Measurements from ENCODE around the gene HOXD11. TPM values are rescaled to one million over a fixed set of nuclear protein-coding genes. Genes with fewer than 3 reads are reported as not detected.
A peak's percentile ranks its signal among the peaks of the same experiment; 100 is the strongest.

Gene HOXD11
- total and polyA plus RNA-seq, 8 donors = not detected

DNA sequence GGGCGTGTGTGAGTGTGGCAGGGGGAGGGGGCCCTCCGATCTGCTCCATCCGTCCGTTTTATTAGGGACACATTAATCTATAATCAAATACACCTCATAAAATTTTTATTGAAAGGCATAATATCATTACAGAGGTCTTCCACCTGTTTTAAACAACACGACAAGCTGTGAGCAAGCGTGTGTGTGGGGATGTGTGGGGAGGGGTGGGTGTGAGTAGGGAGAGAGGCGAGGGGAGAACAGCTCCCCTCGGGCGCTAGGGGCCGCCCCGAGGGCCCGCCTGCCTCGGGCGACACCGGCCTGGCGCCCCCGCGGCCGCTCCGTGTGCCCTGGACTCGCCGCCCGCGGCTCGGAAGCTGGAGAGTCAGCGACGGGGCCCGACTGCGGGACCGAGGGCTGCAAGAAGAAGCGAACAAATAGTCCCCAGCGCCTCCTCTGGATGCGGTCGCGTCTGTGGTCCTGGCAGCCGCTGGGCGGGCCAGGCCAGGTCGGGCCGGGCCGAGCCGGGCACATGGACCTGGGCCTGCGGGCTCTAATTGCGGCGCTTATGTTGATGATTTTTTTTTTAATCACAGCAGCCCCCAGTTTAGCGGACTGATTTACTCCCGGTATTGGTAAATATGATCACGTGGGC lies 15.1 kb downstream of the HOXD11 start:
- Histone ChIP-seq H3K27ac (no peak overlapping the region), H3K9me3 (no peaks in the 10 kb centered on the region), H3K36me3 (no peaks in the 10 kb centered on the region), H3K4me1 (peaks cover 0 to 5% (median 0%) of the 10 kb centered on the region in 3 donors), H3K27me3 (peaks cover 0 to 91% (median 38%) of the 10 kb centered on the region in 4 donors), H3K4me3 (peak overlapping the region in 3 of 4 donors; percentile 0 to 43 (median 10))
- intact Hi-C loops (cut with DNase I) = loop anchor here in 2 of 3 donors (10.0 kb wide), 3 partner anchors 523 to 1023 kb away; no protein-coding TSS in a partner anchor
- DNase-seq (no peak), FAIRE-seq (no peak), ATAC-seq (peak in 2 of 4 donors; percentile 17 to 29)
- TF ChIP-seq, protein P1, sequence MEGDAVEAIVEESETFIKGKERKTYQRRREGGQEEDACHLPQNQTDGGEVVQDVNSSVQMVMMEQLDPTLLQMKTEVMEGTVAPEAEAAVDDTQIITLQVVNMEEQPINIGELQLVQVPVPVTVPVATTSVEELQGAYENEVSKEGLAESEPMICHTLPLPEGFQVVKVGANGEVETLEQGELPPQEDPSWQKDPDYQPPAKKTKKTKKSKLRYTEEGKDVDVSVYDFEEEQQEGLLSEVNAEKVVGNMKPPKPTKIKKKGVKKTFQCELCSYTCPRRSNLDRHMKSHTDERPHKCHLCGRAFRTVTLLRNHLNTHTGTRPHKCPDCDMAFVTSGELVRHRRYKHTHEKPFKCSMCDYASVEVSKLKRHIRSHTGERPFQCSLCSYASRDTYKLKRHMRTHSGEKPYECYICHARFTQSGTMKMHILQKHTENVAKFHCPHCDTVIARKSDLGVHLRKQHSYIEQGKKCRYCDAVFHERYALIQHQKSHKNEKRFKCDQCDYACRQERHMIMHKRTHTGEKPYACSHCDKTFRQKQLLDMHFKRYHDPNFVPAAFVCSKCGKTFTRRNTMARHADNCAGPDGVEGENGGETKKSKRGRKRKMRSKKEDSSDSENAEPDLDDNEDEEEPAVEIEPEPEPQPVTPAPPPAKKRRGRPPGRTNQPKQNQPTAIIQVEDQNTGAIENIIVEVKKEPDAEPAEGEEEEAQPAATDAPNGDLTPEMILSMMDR (IDR thresholded peaks at IDR 0.05) = no peak
- 6 to 8% methylated on average over 36 to 47 of the region's 47 CpGs for WGBS, 2 donors

DNA sequence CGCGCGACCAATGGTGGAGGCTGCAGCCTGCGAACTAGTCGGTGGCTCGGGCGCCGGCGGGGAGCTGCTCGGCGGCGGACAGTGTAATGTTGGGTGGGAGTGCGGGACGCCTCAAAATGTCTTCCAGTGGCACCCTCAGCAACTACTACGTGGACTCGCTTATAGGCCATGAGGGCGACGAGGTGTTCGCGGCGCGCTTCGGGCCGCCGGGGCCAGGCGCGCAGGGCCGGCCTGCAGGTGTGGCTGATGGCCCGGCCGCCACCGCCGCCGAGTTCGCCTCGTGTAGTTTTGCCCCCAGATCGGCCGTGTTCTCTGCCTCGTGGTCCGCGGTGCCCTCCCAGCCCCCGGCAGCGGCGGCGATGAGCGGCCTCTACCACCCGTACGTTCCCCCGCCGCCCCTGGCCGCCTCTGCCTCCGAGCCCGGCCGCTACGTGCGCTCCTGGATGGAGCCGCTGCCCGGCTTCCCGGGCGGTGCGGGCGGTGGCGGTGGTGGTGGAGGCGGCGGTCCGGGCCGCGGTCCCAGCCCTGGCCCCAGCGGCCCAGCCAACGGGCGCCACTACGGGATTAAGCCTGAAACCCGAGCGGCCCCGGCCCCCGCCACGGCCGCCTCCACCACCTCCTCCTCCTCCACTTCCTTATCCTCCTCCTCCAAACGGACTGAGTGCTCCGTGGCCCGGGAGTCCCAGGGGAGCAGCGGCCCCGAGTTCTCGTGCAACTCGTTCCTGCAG lies 15.8 kb downstream of the HOXD11 start, which contains the start of gene HOXD9:
HOXD9 (plus strand) TSS at position 37 of the 728 bp plus-strand sequence; CDS start at position 87, 50 bp downstream.
- DNase-seq (peak in 2 of 6 donors; percentile 67 to 83), ATAC-seq (peak in 3 of 4 donors; percentile 25 to 59 (median 57)), FAIRE-seq (no peak)
- peaks cover 0 to 91% (median 37%) of the 10 kb centered on the region in 4 donors for H3K27me3 ChIP-seq
- no peaks in the 10 kb centered on the region for H3K36me3 ChIP-seq
- TF ChIP-seq, protein P1 (IDR thresholded peaks at IDR 0.05) = no peak
- H3K4me3 ChIP-seq = peak within 1 kb of the TSS in 3 of 4 donors; percentile 0 to 43 (median 10)
- peaks cover 0 to 5% (median 0%) of the 10 kb centered on the region in 3 donors for H3K4me1 ChIP-seq
- H3K27ac ChIP-seq = no peak within 1 kb of the TSS
- intact Hi-C loops (cut with DNase I) = loop anchor here in 2 of 3 donors (10.0 kb wide), 3 partner anchors 522 to 1022 kb away; no protein-coding TSS in a partner anchor
- no peaks in the 10 kb centered on the region for H3K9me3 ChIP-seq
- 4 to 5% methylated on average over 39 to 84 of the region's 84 CpGs for WGBS, 2 donors

DNA sequence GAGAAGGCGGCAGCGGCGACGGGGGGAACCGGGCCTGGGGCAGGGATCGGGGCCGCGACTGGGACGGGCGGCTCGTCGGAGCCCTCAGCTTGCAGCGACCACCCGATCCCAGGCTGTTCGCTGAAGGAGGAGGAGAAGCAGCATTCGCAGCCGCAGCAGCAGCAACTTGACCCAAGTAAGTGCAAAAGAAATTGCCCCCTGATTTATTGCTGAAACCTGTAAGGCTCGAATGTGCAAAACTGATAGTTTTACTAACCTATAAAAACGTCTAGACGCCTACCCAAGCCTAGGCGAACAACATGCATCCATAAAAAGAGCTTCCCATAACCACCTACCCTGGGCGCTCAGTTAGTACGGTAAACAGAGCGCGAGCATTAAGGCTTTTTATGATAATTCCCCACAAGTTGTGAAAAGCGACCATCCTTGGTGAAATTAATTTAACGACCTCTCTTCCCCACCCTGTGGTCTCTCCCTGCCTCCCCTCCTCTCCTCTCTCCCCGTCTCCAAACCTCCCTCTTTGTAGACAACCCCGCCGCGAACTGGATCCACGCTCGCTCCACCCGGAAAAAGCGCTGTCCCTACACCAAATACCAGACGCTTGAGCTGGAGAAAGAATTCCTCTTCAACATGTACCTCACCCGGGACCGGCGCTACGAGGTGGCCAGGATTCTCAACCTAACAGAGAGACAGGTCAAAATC lies 16.5 kb downstream of the HOXD11 start:
- FAIRE-seq = no peak
- peak overlapping the region in 1 of 4 donors; percentile 43 for H3K4me3 ChIP-seq
- no peak for DNase-seq
- no peaks in the 10 kb centered on the region for H3K9me3 ChIP-seq
- H3K4me1 ChIP-seq = peaks cover 0 to 5% (median 0%) of the 10 kb centered on the region in 3 donors
- peaks cover 0 to 91% (median 39%) of the 10 kb centered on the region in 4 donors for H3K27me3 ChIP-seq
- ATAC-seq = no peak
- WGBS, 2 donors = 5 to 7% methylated on average over 40 of the region's 40 CpGs
- H3K36me3 ChIP-seq = no peaks in the 10 kb centered on the region
- TF ChIP-seq, protein P1 (IDR thresholded peaks at IDR 0.05) = no peak
- H3K27ac ChIP-seq = no peak overlapping the region
- intact Hi-C loops (cut with DNase I) = loop anchor here in 2 of 3 donors (10.0 kb wide), 3 partner anchors 521 to 1021 kb away; no protein-coding TSS in a partner anchor

DNA sequence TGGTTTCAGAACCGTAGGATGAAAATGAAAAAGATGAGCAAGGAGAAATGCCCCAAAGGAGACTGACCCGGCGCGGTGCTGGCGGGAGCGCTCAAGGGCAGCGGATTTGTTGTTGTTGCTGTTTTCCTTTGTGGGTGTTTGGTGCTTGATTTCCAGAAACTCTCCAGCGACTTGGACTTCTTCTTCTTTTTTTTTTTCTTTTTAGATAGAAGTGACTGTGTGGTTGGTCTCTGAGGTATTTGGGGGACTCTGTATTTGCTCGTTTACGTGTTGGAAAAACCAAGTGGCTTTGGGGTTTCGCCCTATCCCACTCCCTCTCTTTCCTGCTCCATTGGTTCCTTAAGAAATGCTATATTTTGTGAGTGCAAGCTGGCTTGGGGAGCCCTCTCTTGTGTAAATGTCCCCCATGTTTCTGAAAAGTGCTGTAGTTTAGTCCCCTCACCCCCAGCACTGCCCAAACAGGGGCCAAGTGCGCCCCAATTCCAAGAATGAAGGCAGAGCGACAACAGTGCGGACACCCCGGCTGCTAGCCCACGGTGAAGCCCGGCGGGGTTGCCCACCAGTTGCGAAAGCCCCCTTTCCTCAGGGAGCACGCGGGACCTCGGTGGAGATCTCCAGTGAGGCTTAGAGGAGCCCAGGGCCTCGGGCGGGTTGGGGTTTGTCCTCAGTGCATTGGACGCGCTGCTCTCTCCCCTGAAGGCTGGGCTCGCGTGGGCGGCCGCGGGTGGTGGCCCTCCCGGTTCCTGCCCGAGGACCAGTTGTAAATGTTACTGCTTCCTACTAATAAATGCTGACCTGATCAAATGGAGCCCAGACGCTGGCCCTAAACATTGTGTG lies 17.2 kb downstream of the HOXD11 start:
- Histone ChIP-seq H3K4me3 (no peak overlapping the region), H3K36me3 (no peaks in the 10 kb centered on the region), H3K27ac (no peak overlapping the region), H3K9me3 (no peaks in the 10 kb centered on the region), H3K27me3 (peaks cover 0 to 91% (median 38%) of the 10 kb centered on the region in 4 donors), H3K4me1 (peaks cover 0 to 5% (median 0%) of the 10 kb centered on the region in 3 donors)
- ATAC-seq (no peak), FAIRE-seq (no peak), DNase-seq (no peak)
- WGBS, 2 donors = 7 to 9% methylated on average over 34 of the region's 34 CpGs
- TF ChIP-seq, protein P1 (IDR thresholded peaks at IDR 0.05) = no peak
- intact Hi-C loops (cut with DNase I) = loop anchor here in 2 of 3 donors (10.0 kb wide), 3 partner anchors 520 to 1020 kb away; no protein-coding TSS in a partner anchor
